ENCODE measurements around the gene NXPH1.

DNA sequence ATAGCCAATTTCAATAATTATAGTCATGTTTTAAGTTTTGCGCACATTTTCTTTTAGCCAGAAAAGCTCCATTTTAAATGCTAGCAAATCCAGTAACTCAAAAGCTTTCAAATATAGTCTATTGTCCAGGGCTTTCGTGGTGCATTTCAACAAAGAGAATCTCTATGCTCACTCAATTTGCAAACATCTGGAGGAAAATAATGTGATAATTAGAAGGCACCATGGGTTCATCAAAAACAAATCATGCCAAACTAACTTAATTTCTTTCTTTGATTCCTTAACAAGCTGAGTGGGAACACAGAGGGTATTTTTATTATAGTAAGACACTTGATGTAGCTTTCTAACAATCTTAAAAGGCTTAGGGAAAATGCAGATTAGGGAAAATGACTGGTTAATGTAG is 179.8 kb downstream of the NXPH1 start:
- TF ChIP-seq, protein P1, sequence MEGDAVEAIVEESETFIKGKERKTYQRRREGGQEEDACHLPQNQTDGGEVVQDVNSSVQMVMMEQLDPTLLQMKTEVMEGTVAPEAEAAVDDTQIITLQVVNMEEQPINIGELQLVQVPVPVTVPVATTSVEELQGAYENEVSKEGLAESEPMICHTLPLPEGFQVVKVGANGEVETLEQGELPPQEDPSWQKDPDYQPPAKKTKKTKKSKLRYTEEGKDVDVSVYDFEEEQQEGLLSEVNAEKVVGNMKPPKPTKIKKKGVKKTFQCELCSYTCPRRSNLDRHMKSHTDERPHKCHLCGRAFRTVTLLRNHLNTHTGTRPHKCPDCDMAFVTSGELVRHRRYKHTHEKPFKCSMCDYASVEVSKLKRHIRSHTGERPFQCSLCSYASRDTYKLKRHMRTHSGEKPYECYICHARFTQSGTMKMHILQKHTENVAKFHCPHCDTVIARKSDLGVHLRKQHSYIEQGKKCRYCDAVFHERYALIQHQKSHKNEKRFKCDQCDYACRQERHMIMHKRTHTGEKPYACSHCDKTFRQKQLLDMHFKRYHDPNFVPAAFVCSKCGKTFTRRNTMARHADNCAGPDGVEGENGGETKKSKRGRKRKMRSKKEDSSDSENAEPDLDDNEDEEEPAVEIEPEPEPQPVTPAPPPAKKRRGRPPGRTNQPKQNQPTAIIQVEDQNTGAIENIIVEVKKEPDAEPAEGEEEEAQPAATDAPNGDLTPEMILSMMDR (IDR thresholded peaks at IDR 0.05 in 8 of 11, conservative IDR thresholded peaks at IDR 0.05 in 3 of 11) = no peak
- TF ChIP-seq POLR2A (IDR thresholded peaks at IDR 0.05) (no peak), POLR2AphosphoS5 (IDR thresholded peaks at IDR 0.05) (no peak)

Data from spleen (tissue), 7 donors.